Measurements from ENCODE around the gene RNF144B. TPM values are rescaled to one million over a fixed set of nuclear protein-coding genes. Genes with fewer than 3 reads are reported as not detected.
A peak's percentile ranks its signal among the peaks of the same experiment; 100 is the strongest.
"Not testable (repeated sequence)": the region's sequence is repeated elsewhere in the genome, so short reads cannot be mapped to it uniquely, and the experiment has no call there.

The RNF144B gene
- total and polyA plus RNA-seq, 9 of the 15 experiments (the other 6 are each of a cell fraction or from before 2014, with no cell fraction given) = 0.01 TPM; not detected in 8

- intact Hi-C loops (cut with micrococcal nuclease) (no loop called here), in situ Hi-C loops (cut with MboI) (no loop called here)
- Histone ChIP-seq H3K9ac (ENCODE audit: insufficient read depth in 1 of 2, low read depth in 2 of 2, low read length in 2 of 2) (no peak overlapping the region), H3K27ac (ENCODE audit: extremely low read depth, low read depth, low read length) (no peak overlapping the region), H3K79me2 (ENCODE audit: control insufficient read depth, insufficient read depth, low read length) (no peaks in the 10 kb centered on the region), H4K20me1 (replicated peaks; ENCODE audit: control insufficient read depth, insufficient read depth, low read length) (no peaks in the 10 kb centered on the region), H3K9me3 (replicated peaks; ENCODE audit: control insufficient read depth, insufficient read depth, low read depth, low read length) (no peaks in the 10 kb centered on the region), H3K27me3 (ENCODE audit: control insufficient read depth in 2 of 2, insufficient read depth in 2 of 2, low read length in 2 of 2) (peaks cover 2 to 6% of the 10 kb centered on the region in 2 experiments; a peak in 3 of 5 replicates), H3K9me1 (ENCODE audit: control insufficient read depth, insufficient read depth, low read length) (no peaks in the 10 kb centered on the region), H3K36me3 (ENCODE audit: control insufficient read depth, insufficient read depth, low read length) (no peaks in the 10 kb centered on the region), H3K4me3 (no peak overlapping the region), H3K4me2 (ENCODE audit: insufficient read depth, low read length) (no peak overlapping the region), H3K4me1 (replicated peaks in 1 of 2; ENCODE audit: control insufficient read depth in 2 of 2, insufficient read depth in 2 of 2, low read length in 2 of 2) (no peaks in the 10 kb centered on the region), H2AFZ (ENCODE audit: low read depth, low read length) (no peak overlapping the region)
- FAIRE-seq = no peak
- CTCF ChIA-PET (ENCODE audit: low intra/inter-chr PET ratio) = no interaction called here
- no peak for DNase-seq (ENCODE audit: extremely low read depth in 1 of 4, low spot score in 3 of 4)
- BruUV-seq (replicated peaks) = no TSS peak
- ATAC-seq = no peak
- TF ChIP-seq MBD1 (CRISPR knock-in tag; IDR thresholded peaks at IDR 0.05) = no peak
- POLR2A ChIA-PET = no interaction called here
- WGBS (ENCODE audit: insufficient coverage, low coverage, missing lambda C conversion rate) = 0% methylated on average over 6 of the region's 6 CpGs
These were observed 10.6 kb downstream of the RNF144B start for GRCh38 chr6:18397701-18398100.

DNA sequence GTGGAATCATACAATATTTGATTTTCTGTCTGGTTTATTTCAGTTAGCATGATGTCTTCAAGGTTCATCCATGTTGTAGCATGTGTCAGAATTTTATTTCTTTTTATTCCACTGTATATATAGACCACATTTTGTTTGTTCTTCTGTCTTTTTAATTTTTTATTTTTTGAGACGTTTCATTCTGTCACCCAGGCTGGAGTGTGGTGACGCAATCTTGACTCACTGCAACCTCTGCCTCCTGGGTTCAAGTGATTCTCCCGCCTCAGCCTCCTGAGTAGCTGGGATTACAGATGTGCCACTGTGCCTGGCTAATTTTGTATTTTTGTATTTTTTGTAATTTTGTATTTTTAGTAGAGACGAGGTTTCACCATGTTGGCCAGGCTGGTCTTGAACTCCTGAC, 11.1 kb downstream of the RNF144B start:
- TF ChIP-seq, protein P1, sequence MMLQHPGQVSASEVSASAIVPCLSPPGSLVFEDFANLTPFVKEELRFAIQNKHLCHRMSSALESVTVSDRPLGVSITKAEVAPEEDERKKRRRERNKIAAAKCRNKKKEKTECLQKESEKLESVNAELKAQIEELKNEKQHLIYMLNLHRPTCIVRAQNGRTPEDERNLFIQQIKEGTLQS (IDR thresholded peaks at IDR 0.05) = peak; percentile 66
- TF ChIP-seq, protein P1 (CRISPR knock-in tag; conservative IDR thresholded peaks at IDR 0.05) = not testable (repeated sequence)
- H3K4me1 ChIP-seq (replicated peaks in 1 of 2; ENCODE audit: control insufficient read depth in 2 of 2, insufficient read depth in 2 of 2, low read length in 2 of 2); H3K9me3 ChIP-seq (replicated peaks; ENCODE audit: control insufficient read depth, insufficient read depth, low read depth, low read length); H3K27me3 ChIP-seq (ENCODE audit: control insufficient read depth in 2 of 2, insufficient read depth in 2 of 2, low read length in 2 of 2); in situ Hi-C loops (cut with MboI); H3K36me3 ChIP-seq (ENCODE audit: control insufficient read depth, insufficient read depth, low read length); H3K9ac ChIP-seq (ENCODE audit: insufficient read depth in 1 of 2, low read depth in 2 of 2, low read length in 2 of 2); ATAC-seq; CTCF ChIA-PET (ENCODE audit: low intra/inter-chr PET ratio); H4K20me1 ChIP-seq (replicated peaks; ENCODE audit: control insufficient read depth, insufficient read depth, low read length); H3K9me1 ChIP-seq (ENCODE audit: control insufficient read depth, insufficient read depth, low read length); intact Hi-C loops (cut with micrococcal nuclease); H3K79me2 ChIP-seq (ENCODE audit: control insufficient read depth, insufficient read depth, low read length); FAIRE-seq; H3K4me2 ChIP-seq (ENCODE audit: insufficient read depth, low read length); DNase-seq (ENCODE audit: extremely low read depth in 1 of 4, low spot score in 3 of 4); BruUV-seq (replicated peaks); H2AFZ ChIP-seq (ENCODE audit: low read depth, low read length); POLR2A ChIA-PET; H3K4me3 ChIP-seq; H3K27ac ChIP-seq (ENCODE audit: extremely low read depth, low read depth, low read length); TF ChIP-seq CEBPG (CRISPR knock-in tag; IDR thresholded peaks at IDR 0.05): not testable (repeated sequence)
- peak; percentile 17 to 41; a peak in 2 of 4 replicates for TF ChIP-seq CEBPG (tag; conservative IDR thresholded peaks at IDR 0.05 in 1 of 2, IDR thresholded peaks at IDR 0.05 in 1 of 2)
- WGBS (ENCODE audit: insufficient coverage, low coverage, missing lambda C conversion rate) = 1% methylated on average over 4 of the region's 4 CpGs

Data from K562 (cell line).